ENCODE measurements around the gene SLC9A4. TPM values are rescaled to one million over a fixed set of nuclear protein-coding genes. Genes with fewer than 3 reads are reported as not detected.

Gene SLC9A4
- polyA plus RNA-seq, 1 experiment, result not detected

DNA sequence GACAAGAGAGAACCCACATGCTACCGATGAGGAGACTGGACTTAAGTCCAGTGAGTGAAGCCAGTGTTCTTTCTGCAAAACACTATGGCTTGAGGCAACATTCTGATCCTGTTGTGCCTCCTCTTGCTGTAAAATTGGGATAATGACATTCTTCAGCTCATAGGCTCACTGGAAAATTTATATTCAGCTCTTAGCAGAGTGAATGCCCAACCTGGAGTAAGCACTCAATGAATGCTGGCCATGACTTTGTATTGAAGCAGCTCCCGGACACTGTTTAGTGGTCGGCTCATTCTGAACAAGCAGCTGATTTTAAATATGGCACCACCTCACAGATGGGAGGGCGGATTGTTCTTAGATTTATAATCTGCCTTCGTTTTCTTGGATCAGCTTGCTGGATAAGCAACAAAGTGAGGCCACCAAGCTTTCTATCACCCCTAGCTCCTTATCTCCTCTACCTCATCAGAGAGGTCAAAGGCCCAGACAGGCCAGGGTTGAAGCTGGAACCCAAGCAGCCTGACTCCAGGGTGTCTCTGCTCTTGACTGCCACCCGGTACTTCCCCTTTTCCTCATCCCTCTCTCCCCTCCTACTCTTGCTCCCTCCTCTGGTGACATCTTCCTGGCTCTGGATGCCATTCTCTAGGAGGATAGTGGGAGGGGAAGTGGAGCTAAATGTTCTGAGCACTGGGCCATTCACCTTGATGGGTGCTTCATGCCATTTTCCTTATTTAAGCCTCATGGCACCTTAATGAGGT lies 11.5 kb downstream of the SLC9A4 start:
- ChIA-PET CTCF (interaction anchor here (5.2 kb wide), 1 partner anchor 12 kb away, joined by 34 read pairs; the partner anchor contains the start of gene SLC9A4), POLR2A (no interaction called here)
- TF ChIP-seq, protein P1, sequence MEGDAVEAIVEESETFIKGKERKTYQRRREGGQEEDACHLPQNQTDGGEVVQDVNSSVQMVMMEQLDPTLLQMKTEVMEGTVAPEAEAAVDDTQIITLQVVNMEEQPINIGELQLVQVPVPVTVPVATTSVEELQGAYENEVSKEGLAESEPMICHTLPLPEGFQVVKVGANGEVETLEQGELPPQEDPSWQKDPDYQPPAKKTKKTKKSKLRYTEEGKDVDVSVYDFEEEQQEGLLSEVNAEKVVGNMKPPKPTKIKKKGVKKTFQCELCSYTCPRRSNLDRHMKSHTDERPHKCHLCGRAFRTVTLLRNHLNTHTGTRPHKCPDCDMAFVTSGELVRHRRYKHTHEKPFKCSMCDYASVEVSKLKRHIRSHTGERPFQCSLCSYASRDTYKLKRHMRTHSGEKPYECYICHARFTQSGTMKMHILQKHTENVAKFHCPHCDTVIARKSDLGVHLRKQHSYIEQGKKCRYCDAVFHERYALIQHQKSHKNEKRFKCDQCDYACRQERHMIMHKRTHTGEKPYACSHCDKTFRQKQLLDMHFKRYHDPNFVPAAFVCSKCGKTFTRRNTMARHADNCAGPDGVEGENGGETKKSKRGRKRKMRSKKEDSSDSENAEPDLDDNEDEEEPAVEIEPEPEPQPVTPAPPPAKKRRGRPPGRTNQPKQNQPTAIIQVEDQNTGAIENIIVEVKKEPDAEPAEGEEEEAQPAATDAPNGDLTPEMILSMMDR (IDR thresholded peaks at IDR 0.05; ENCODE audit: low read depth, low read length), result no peak
- H3K9me3 ChIP-seq (ENCODE audit: control insufficient read depth, insufficient read depth, low read length), result no peaks in the 10 kb centered on the region
- H3K4me3 ChIP-seq (ENCODE audit: low read depth, low read length), result no peak overlapping the region
- DNase-seq (ENCODE audit: low read depth, low spot score), result no peak
- peaks cover 22% of the 10 kb centered on the region for H3K27me3 ChIP-seq (ENCODE audit: control insufficient read depth, insufficient read depth, low read length)
- no peak overlapping the region for H3K27ac ChIP-seq (ENCODE audit: low read depth, low read length)

DNA sequence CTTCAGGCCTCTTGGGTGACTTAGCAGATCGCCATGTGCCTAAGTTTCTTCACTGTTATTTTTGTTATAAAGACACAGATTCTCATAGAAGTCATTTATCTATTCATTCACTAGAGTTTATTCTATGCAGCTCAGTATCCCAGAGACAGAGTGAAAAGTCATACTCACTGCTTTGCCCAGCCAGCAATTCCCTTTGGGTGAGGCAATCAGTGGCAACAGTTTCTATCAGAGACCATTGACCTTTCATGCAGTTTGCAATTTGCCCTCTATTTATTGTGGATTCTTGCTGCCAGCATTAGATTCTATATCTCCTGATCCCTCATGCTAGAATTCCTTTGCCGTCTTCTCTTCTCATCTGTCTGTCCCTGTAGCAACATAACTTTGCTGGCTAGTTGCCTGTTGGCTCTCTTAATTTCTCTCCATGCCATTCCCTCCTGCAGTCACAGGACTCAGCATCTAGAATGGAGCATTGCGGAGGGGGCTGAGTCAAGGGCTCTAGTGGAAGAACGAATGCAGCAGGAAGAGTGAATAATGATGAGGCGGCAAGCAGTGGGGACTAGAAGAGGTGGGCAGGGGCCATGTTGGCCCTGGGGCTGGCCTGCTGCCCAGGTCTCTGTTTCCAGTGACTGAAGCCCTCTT lies 12.2 kb downstream of the SLC9A4 start:
- CTCF ChIA-PET, result interaction anchor here (5.2 kb wide), 1 partner anchor 13 kb away, joined by 34 read pairs; the partner anchor contains the start of gene SLC9A4
- no peak overlapping the region for H3K27ac ChIP-seq (ENCODE audit: low read depth, low read length)
- no peaks in the 10 kb centered on the region for H3K9me3 ChIP-seq (ENCODE audit: control insufficient read depth, insufficient read depth, low read length)
- H3K27me3 ChIP-seq (ENCODE audit: control insufficient read depth, insufficient read depth, low read length), result peaks cover 22% of the 10 kb centered on the region
- no peak overlapping the region for H3K4me3 ChIP-seq (ENCODE audit: low read depth, low read length)
- no peak for DNase-seq (ENCODE audit: low read depth, low spot score)
- POLR2A ChIA-PET, result no interaction called here
- TF ChIP-seq, protein P1 (IDR thresholded peaks at IDR 0.05; ENCODE audit: low read depth, low read length), result no peak

DNA sequence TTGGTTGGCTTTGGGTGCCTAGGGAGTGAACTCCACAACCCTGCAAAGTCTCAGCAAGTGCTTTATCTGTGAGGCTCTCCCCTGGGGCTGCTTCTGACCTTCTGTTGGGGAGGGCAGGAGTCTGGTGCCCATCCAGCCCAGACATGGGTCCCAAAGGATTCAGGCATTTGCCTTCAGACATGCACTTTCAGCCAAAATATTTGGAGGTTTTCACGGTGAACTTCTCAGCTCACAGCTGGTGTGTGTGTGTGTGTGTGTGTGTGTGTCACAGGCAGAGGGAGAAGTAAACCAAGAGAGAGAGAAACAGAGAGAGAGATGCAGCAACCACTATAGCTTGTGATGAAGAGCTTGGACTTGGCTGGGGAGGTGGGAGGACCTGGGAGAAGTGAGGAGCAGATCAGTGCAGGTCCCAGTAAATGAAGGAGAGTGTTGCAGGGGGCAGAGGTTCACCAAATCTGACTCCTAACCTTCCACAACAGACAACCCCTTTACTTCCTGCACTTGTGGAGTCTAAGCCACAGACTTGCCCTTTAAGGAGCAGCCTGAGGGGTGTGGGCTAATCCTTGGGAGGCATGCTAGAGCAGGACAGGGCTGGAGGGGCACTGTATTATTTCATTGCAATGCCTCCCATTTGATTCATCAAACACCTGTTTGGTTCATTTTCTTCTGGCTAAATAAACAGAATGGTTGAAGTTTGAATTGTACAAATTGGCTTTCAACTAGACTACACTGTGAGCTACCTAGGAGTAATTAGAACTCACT lies 14.1 kb downstream of the SLC9A4 start:
- ChIA-PET POLR2A (no interaction called here), CTCF (interaction anchor here (0.7 to 2.1 kb wide), 4 partner anchors 14 to 129 kb away, joined by 3 to 17 read pairs (median 10); partner anchors contain the start of gene SLC9A4)
- peaks cover 18% of the 10 kb centered on the region for H3K27me3 ChIP-seq (ENCODE audit: control insufficient read depth, insufficient read depth, low read length)
- no peak overlapping the region for H3K4me3 ChIP-seq (ENCODE audit: low read depth, low read length)
- H3K27ac ChIP-seq (ENCODE audit: low read depth, low read length), result no peak overlapping the region
- no peak for DNase-seq (ENCODE audit: low read depth, low spot score)
- no peaks in the 10 kb centered on the region for H3K9me3 ChIP-seq (ENCODE audit: control insufficient read depth, insufficient read depth, low read length)
- TF ChIP-seq, protein P1 (IDR thresholded peaks at IDR 0.05; ENCODE audit: low read depth, low read length), result no peak

DNA sequence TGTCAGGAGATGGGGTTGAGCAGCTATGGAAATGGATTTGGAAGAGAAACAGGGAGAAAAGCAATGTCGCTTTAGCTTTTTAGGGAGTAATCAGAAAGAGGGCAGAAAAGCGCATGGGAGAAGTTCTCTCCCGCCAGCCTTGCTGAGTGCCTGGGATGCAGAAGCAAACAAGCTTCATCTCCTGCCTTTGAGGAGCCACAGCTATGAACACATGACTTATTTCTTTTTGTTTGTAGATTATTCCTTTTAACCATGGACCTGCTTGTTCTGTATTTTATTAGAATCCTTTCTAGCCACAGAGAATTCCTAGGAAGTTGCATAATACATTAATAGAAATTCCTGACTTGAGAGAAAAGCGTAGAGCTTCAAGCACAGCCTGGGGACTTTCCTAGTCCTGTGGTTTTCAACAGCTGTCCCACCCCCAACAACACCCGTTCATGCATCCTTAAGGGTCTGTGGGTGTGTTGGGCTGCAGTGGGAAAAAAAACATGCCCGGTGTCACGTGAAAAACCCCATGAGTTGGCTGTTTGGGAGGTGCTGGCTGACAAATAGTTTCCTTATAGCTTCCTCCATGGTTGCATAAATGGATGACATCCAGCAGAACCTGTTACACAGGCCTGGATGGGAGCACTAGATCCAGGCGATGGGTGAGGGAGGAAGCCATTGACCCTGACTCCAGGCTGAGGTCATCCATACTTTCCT lies 14.9 kb downstream of the SLC9A4 start:
- POLR2A ChIA-PET, result no interaction called here
- CTCF ChIA-PET, result interaction anchor here (0.6 to 2.1 kb wide), 6 partner anchors 15 to 249 kb away, joined by 3 to 17 read pairs (median 4); partner anchors contain the start of gene SLC9A4
- Histone ChIP-seq H3K27me3 (ENCODE audit: control insufficient read depth, insufficient read depth, low read length) (peaks cover 18% of the 10 kb centered on the region), H3K9me3 (ENCODE audit: control insufficient read depth, insufficient read depth, low read length) (no peaks in the 10 kb centered on the region), H3K27ac (ENCODE audit: low read depth, low read length) (peak overlapping the region; percentile 39), H3K4me3 (ENCODE audit: low read depth, low read length) (no peak overlapping the region)
- TF ChIP-seq, protein P1 (IDR thresholded peaks at IDR 0.05; ENCODE audit: low read depth, low read length), result no peak
- DNase-seq (ENCODE audit: low read depth, low spot score), result peak; percentile 34

Measured in AG04450 (cell line).